A549 (cell line): ENCODE measurements around the gene CDK17.
"Not testable (repeated sequence)": the region's sequence is repeated elsewhere in the genome, so short reads cannot be mapped to it uniquely, and the experiment has no call there.

Experiments
- CTCF ChIP-seq: fragments of >200 bp; sonication (Bioruptor Twin); formaldehyde crosslinking; IDR thresholded peaks from 3 replicates; pipeline ENCODE4 v1.5.1; 2016
- POLR2A ChIP-seq: IDR thresholded peaks from 2 replicates; pipeline ENCODE4 v1.6.1; 2012; ENCODE audit warnings: mild to moderate bottlenecking, low read length

GRCh38 chr12:96315741-96316481 is 84.3 kb downstream of the CDK17 start:
- not testable (repeated sequence) for TF ChIP-seq POLR2A, CTCF
